Measurements from ENCODE around the gene TMEM129.
A peak's percentile ranks its signal among the peaks of the same experiment; 100 is the strongest.
"Not testable (repeated sequence)": the region's sequence is repeated elsewhere in the genome, so short reads cannot be mapped to it uniquely, and the experiment has no call there.

TMEM129 gene

GRCh38 chr4:1683261-1683735 lies 37.8 kb downstream of the TMEM129 start:
- Histone ChIP-seq H3K9me3 (ENCODE audit: control insufficient read depth in 1 of 2, low read length in 2 of 2) (no peaks in the 10 kb centered on the region), H3K9ac (ENCODE audit: low read depth in 1 of 2, low read length in 2 of 2) (peak overlapping the region; percentile 1 to 57), H3K4me3 (ENCODE audit: low read depth in 1 of 2, low read length in 2 of 2) (peak overlapping the region; percentile 55 to 69), H3K27ac (ENCODE audit: low read depth, low read length) (no peak overlapping the region), H3K27me3 (ENCODE audit: control insufficient read depth in 1 of 2, insufficient read depth in 2 of 2, low read length in 2 of 2) (no peaks in the 10 kb centered on the region), H3K36me3 (ENCODE audit: control insufficient read depth in 1 of 2, insufficient read depth in 2 of 2, low read length in 2 of 2) (no peaks in the 10 kb centered on the region), H3K4me1 (ENCODE audit: control insufficient read depth in 1 of 2, insufficient read depth in 2 of 2, low read length in 2 of 2) (peaks cover 0 to 10% of the 10 kb centered on the region in 2 donors)

GRCh38 chr4:1682860-1683259 lies 38.3 kb downstream of the TMEM129 start:
- H3K9me3 ChIP-seq (ENCODE audit: control insufficient read depth in 1 of 2, low read length in 2 of 2) = no peaks in the 10 kb centered on the region
- peak overlapping the region; percentile 1 to 57 for H3K9ac ChIP-seq (ENCODE audit: low read depth in 1 of 2, low read length in 2 of 2)
- no peaks in the 10 kb centered on the region for H3K27me3 ChIP-seq (ENCODE audit: control insufficient read depth in 1 of 2, insufficient read depth in 2 of 2, low read length in 2 of 2)
- H3K36me3 ChIP-seq (ENCODE audit: control insufficient read depth in 1 of 2, insufficient read depth in 2 of 2, low read length in 2 of 2) = no peaks in the 10 kb centered on the region
- H3K4me3 ChIP-seq (ENCODE audit: low read depth in 1 of 2, low read length in 2 of 2) = peak overlapping the region; percentile 55 to 69
- H3K27ac ChIP-seq (ENCODE audit: low read depth, low read length) = no peak overlapping the region
- H3K4me1 ChIP-seq (ENCODE audit: control insufficient read depth in 1 of 2, insufficient read depth in 2 of 2, low read length in 2 of 2) = peaks cover 0 to 10% of the 10 kb centered on the region in 2 donors

GRCh38 chr4:1678244-1678643 lies 42.9 kb downstream of the TMEM129 start:
- peaks cover 0 to 3% of the 10 kb centered on the region in 2 donors for H3K4me1 ChIP-seq (ENCODE audit: control insufficient read depth in 1 of 2, insufficient read depth in 2 of 2, low read length in 2 of 2)
- H3K27me3 ChIP-seq (ENCODE audit: control insufficient read depth in 1 of 2, insufficient read depth in 2 of 2, low read length in 2 of 2) = no peaks in the 10 kb centered on the region
- H3K9me3 ChIP-seq (ENCODE audit: control insufficient read depth in 1 of 2, low read length in 2 of 2) = no peaks in the 10 kb centered on the region
- no peak overlapping the region for H3K27ac ChIP-seq (ENCODE audit: low read depth, low read length)
- H3K9ac ChIP-seq (ENCODE audit: low read depth in 1 of 2, low read length in 2 of 2) = no peak overlapping the region
- H3K36me3 ChIP-seq (ENCODE audit: control insufficient read depth in 1 of 2, insufficient read depth in 2 of 2, low read length in 2 of 2) = no peaks in the 10 kb centered on the region
- H3K4me3 ChIP-seq (ENCODE audit: low read depth in 1 of 2, low read length in 2 of 2) = no peak overlapping the region

GRCh38 chr4:1676605-1677525 lies 44.3 kb downstream of the TMEM129 start:
- no peaks in the 10 kb centered on the region for H3K27me3 ChIP-seq (ENCODE audit: control insufficient read depth in 1 of 2, insufficient read depth in 2 of 2, low read length in 2 of 2)
- no peak overlapping the region for H3K9ac ChIP-seq (ENCODE audit: low read depth in 1 of 2, low read length in 2 of 2)
- H3K9me3 ChIP-seq (ENCODE audit: control insufficient read depth in 1 of 2, low read length in 2 of 2) = no peaks in the 10 kb centered on the region
- no peak overlapping the region for H3K4me3 ChIP-seq (ENCODE audit: low read depth in 1 of 2, low read length in 2 of 2)
- H3K27ac ChIP-seq (ENCODE audit: low read depth, low read length) = no peak overlapping the region
- no peaks in the 10 kb centered on the region for H3K4me1 ChIP-seq (ENCODE audit: control insufficient read depth in 1 of 2, insufficient read depth in 2 of 2, low read length in 2 of 2)
- no peaks in the 10 kb centered on the region for H3K36me3 ChIP-seq (ENCODE audit: control insufficient read depth in 1 of 2, insufficient read depth in 2 of 2, low read length in 2 of 2)

- no peak overlapping the region for H3K27ac ChIP-seq (ENCODE audit: low read depth, low read length)
- no peaks in the 10 kb centered on the region for H3K4me1 ChIP-seq (ENCODE audit: control insufficient read depth in 1 of 2, insufficient read depth in 2 of 2, low read length in 2 of 2)
- H3K9ac ChIP-seq (ENCODE audit: low read depth in 1 of 2, low read length in 2 of 2) = no peak overlapping the region
- no peak overlapping the region for H3K4me3 ChIP-seq (ENCODE audit: low read depth in 1 of 2, low read length in 2 of 2)
- no peaks in the 10 kb centered on the region for H3K27me3 ChIP-seq (ENCODE audit: control insufficient read depth in 1 of 2, insufficient read depth in 2 of 2, low read length in 2 of 2)
- no peaks in the 10 kb centered on the region for H3K9me3 ChIP-seq (ENCODE audit: control insufficient read depth in 1 of 2, low read length in 2 of 2)
- no peaks in the 10 kb centered on the region for H3K36me3 ChIP-seq (ENCODE audit: control insufficient read depth in 1 of 2, insufficient read depth in 2 of 2, low read length in 2 of 2)
Measured at GRCh38 chr4:1675802-1676137, 45.4 kb downstream of the TMEM129 start.

GRCh38 chr4:1675136-1675801 lies 45.9 kb downstream of the TMEM129 start:
- Histone ChIP-seq H3K9ac (ENCODE audit: low read depth in 1 of 2, low read length in 2 of 2) (no peak overlapping the region), H3K4me1 (ENCODE audit: control insufficient read depth in 1 of 2, insufficient read depth in 2 of 2, low read length in 2 of 2) (no peaks in the 10 kb centered on the region), H3K9me3 (ENCODE audit: control insufficient read depth in 1 of 2, low read length in 2 of 2) (no peaks in the 10 kb centered on the region), H3K27me3 (ENCODE audit: control insufficient read depth in 1 of 2, insufficient read depth in 2 of 2, low read length in 2 of 2) (no peaks in the 10 kb centered on the region), H3K27ac (ENCODE audit: low read depth, low read length) (no peak overlapping the region), H3K36me3 (ENCODE audit: control insufficient read depth in 1 of 2, insufficient read depth in 2 of 2, low read length in 2 of 2) (no peaks in the 10 kb centered on the region), H3K4me3 (ENCODE audit: low read depth in 1 of 2, low read length in 2 of 2) (no peak overlapping the region)

- H3K9me3 ChIP-seq (ENCODE audit: control insufficient read depth in 1 of 2, low read length in 2 of 2) = no peaks in the 10 kb centered on the region
- H3K9ac ChIP-seq (ENCODE audit: low read depth in 1 of 2, low read length in 2 of 2) = no peak overlapping the region
- H3K27ac ChIP-seq (ENCODE audit: low read depth, low read length) = no peak overlapping the region
- no peak overlapping the region for H3K4me3 ChIP-seq (ENCODE audit: low read depth in 1 of 2, low read length in 2 of 2)
- no peaks in the 10 kb centered on the region for H3K27me3 ChIP-seq (ENCODE audit: control insufficient read depth in 1 of 2, insufficient read depth in 2 of 2, low read length in 2 of 2)
- H3K36me3 ChIP-seq (ENCODE audit: control insufficient read depth in 1 of 2, insufficient read depth in 2 of 2, low read length in 2 of 2) = no peaks in the 10 kb centered on the region
- no peaks in the 10 kb centered on the region for H3K4me1 ChIP-seq (ENCODE audit: control insufficient read depth in 1 of 2, insufficient read depth in 2 of 2, low read length in 2 of 2)
Measured at GRCh38 chr4:1674682-1675081, 46.4 kb downstream of the TMEM129 start.

GRCh38 chr4:1673671-1674070 lies 47.5 kb downstream of the TMEM129 start:
- Histone ChIP-seq H3K27ac (ENCODE audit: low read depth, low read length) (no peak overlapping the region), H3K9me3 (ENCODE audit: control insufficient read depth in 1 of 2, low read length in 2 of 2) (no peaks in the 10 kb centered on the region), H3K27me3 (ENCODE audit: control insufficient read depth in 1 of 2, insufficient read depth in 2 of 2, low read length in 2 of 2) (no peaks in the 10 kb centered on the region), H3K9ac (ENCODE audit: low read depth in 1 of 2, low read length in 2 of 2) (no peak overlapping the region), H3K36me3 (ENCODE audit: control insufficient read depth in 1 of 2, insufficient read depth in 2 of 2, low read length in 2 of 2) (no peaks in the 10 kb centered on the region), H3K4me3 (ENCODE audit: low read depth in 1 of 2, low read length in 2 of 2) (no peak overlapping the region), H3K4me1 (ENCODE audit: control insufficient read depth in 1 of 2, insufficient read depth in 2 of 2, low read length in 2 of 2) (no peaks in the 10 kb centered on the region)

- H3K27me3 ChIP-seq (ENCODE audit: control insufficient read depth in 1 of 2, insufficient read depth in 2 of 2, low read length in 2 of 2); H3K4me3 ChIP-seq (ENCODE audit: low read depth in 1 of 2, low read length in 2 of 2); H3K4me1 ChIP-seq (ENCODE audit: control insufficient read depth in 1 of 2, insufficient read depth in 2 of 2, low read length in 2 of 2); H3K9me3 ChIP-seq (ENCODE audit: control insufficient read depth in 1 of 2, low read length in 2 of 2); H3K9ac ChIP-seq (ENCODE audit: low read depth in 1 of 2, low read length in 2 of 2); H3K27ac ChIP-seq (ENCODE audit: low read depth, low read length); H3K36me3 ChIP-seq (ENCODE audit: control insufficient read depth in 1 of 2, insufficient read depth in 2 of 2, low read length in 2 of 2): not testable (repeated sequence)
Measured at GRCh38 chr4:1671011-1671410, 50.1 kb downstream of the TMEM129 start.

- Histone ChIP-seq H3K4me3 (ENCODE audit: low read depth in 1 of 2, low read length in 2 of 2) (no peak overlapping the region), H3K9me3 (ENCODE audit: control insufficient read depth in 1 of 2, low read length in 2 of 2) (no peaks in the 10 kb centered on the region)
Measured at GRCh38 chr4:1670279-1670678, 50.8 kb downstream of the TMEM129 start.

More at GRCh38 chr4:1670279-1670678, 50.8 kb downstream of the TMEM129 start:
- Histone ChIP-seq H3K27me3 (ENCODE audit: control insufficient read depth in 1 of 2, insufficient read depth in 2 of 2, low read length in 2 of 2) (no peaks in the 10 kb centered on the region), H3K36me3 (ENCODE audit: control insufficient read depth in 1 of 2, insufficient read depth in 2 of 2, low read length in 2 of 2) (no peaks in the 10 kb centered on the region), H3K4me1 (ENCODE audit: control insufficient read depth in 1 of 2, insufficient read depth in 2 of 2, low read length in 2 of 2) (no peaks in the 10 kb centered on the region), H3K27ac (ENCODE audit: low read depth, low read length) (no peak overlapping the region), H3K9ac (ENCODE audit: low read depth in 1 of 2, low read length in 2 of 2) (no peak overlapping the region)

Data from duodenal mucosa (tissue), 2 donors.